Tibial artery (tissue), 4 donors: ENCODE results near the gene MOB3A.

Experiments used
- DNase-seq, 2 donors: peaks; one replicate each; pipeline ENCODE4 v3.0.0-alpha.2; 2019
- H3K27ac ChIP-seq, 2 donors: fragments of 200-600 bp; sonication (generic) in 1 of 2; 1 replicate in 1 of 2; 2 replicates in 1 of 2; pipeline ENCODE4 v1.5.1; 2018 to 2019; ENCODE audit warnings: mild to moderate bottlenecking in 1 of 2
- H3K27me3 ChIP-seq, 2 donors: fragments of 200-600 bp; sonication (generic) in 1 of 2; one replicate each; pipeline versions ENCODE4 v1.5.1 to v1.6.0; 2016 to 2019
- H3K36me3 ChIP-seq, 3 donors: fragments of 200-600 bp; sonication (generic) in 2 of 3; one replicate each; pipeline ENCODE4 v1.5.1; 2016 to 2019; ENCODE audit warnings: mild to moderate bottlenecking in 2 of 3
- H3K4me1 ChIP-seq, 4 donors: fragments of 200-600 bp; sonication (generic) in 2 of 4; 1 replicate in 3 of 4; 2 replicates in 1 of 4; pipeline ENCODE4 v1.5.1; 2016 to 2019
- H3K4me3 ChIP-seq, 2 donors: fragments of 200-600 bp; sonication (generic) in 1 of 2; 1 replicate in 1 of 2; 2 replicates in 1 of 2; pipeline ENCODE4 v1.5.1; 2018 to 2019; ENCODE audit warnings: mild to moderate bottlenecking in 2 of 2
- H3K9me3 ChIP-seq, 3 donors: fragments of 200-600 bp; sonication (generic) in 1 of 3; one replicate each; pipeline ENCODE4 v1.5.1; 2016 to 2019
- intact Hi-C: fragments of 100-400 bp; cut with DNase I; formaldehyde crosslinking; loops from one replicate; pipeline ENCODE4 v1.15.0; 2023; ENCODE audit warnings: low total_unique reads
- TF ChIP-seq, protein P1 (sequence below), 2 experiments: fragments of 200-600 bp in 1 of 2; fragments of 450-650 bp in 1 of 2; IDR thresholded peaks; one replicate each; pipeline ENCODE4 v1.5.1; 2017 to 2019; ENCODE audit warnings: antibody characterized with exemption in 2 of 2, mild to moderate bottlenecking in 1 of 2, moderate library complexity in 1 of 2

The MOB3A gene

DNA sequence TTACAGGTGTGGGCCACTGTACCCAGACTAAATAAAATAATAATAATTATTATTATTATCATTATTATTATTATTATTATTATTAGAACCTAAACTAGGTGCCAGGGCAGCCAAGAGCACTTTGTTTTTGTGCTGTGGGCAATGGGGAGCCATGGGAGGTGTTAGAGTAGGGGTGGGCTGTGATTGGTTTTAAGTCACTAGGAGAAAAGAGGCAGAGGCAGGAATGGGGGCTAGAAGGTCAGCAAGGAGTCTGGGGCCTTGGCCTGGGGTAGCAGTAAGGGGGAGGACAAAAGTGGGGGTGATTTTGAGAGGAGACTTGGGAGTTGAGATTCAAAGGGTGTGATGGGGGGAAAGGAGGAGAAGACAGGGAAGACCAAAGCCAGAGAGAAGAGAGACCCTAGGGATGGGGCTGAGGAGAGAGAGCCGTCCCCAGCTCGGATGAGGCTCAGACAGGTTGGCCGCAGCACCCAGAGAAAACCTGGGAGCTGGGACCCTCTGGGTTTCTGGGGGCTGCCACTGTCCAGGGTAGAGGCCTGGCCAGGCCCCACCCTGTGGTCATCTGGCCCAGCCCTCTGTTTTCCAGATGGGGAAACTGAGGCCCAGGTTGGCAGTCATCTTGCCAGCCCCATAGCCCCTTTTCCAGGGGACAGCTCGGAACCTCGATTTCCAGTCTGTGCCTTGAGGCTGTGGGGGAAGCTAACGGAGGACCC, 62.9 kb downstream of the MOB3A start:
- Histone ChIP-seq H3K27ac (peak overlapping the region; percentile 93 to 95), H3K27me3 (no peaks in the 10 kb centered on the region), H3K4me1 (peaks cover 6 to 45% (median 34%) of the 10 kb centered on the region in 4 donors), H3K9me3 (peaks cover 0 to 7% (median 0%) of the 10 kb centered on the region in 3 donors), H3K4me3 (no peak overlapping the region), H3K36me3 (peaks cover 0 to 6% (median 2%) of the 10 kb centered on the region in 3 donors)
- TF ChIP-seq, protein P1, sequence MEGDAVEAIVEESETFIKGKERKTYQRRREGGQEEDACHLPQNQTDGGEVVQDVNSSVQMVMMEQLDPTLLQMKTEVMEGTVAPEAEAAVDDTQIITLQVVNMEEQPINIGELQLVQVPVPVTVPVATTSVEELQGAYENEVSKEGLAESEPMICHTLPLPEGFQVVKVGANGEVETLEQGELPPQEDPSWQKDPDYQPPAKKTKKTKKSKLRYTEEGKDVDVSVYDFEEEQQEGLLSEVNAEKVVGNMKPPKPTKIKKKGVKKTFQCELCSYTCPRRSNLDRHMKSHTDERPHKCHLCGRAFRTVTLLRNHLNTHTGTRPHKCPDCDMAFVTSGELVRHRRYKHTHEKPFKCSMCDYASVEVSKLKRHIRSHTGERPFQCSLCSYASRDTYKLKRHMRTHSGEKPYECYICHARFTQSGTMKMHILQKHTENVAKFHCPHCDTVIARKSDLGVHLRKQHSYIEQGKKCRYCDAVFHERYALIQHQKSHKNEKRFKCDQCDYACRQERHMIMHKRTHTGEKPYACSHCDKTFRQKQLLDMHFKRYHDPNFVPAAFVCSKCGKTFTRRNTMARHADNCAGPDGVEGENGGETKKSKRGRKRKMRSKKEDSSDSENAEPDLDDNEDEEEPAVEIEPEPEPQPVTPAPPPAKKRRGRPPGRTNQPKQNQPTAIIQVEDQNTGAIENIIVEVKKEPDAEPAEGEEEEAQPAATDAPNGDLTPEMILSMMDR (IDR thresholded peaks at IDR 0.05) = no peak
- intact Hi-C loops = no loop called here
- no peak for DNase-seq

DNA sequence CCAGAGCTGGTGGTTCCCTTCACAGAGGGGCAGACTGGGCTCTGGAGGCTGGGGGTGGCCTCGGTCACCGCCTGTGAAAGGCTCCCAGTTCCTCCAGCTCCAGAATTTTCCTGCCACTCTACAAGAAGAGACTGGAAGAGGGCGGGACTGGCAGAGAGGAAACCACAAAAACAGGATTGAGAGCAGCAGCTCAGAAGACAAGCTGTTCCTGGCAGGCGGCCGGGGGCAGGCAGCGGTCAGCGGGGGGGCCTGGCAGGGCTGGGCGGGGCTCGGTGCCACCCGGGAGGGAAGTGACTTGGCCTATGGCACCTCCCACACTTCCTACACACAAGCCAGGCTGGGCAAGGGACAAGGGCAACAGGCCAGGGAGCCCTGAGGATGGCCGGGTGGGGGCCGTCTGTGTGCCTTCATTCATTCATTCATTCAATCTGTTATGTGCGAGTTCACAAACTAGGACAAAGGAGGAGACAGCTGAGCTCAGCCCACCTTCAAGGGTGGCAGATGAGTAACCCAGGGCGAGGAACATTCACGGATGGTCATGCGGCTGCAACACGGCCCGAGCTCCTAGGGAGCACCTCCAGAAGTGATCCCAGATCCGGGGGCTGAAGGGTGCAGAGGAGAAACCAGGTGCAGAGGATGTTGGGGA, 63.7 kb downstream of the MOB3A start:
- Histone ChIP-seq H3K36me3 (no peaks in the 10 kb centered on the region), H3K27me3 (no peaks in the 10 kb centered on the region), H3K27ac (peak overlapping the region; percentile 93 to 95), H3K4me1 (peaks cover 6 to 53% (median 38%) of the 10 kb centered on the region in 4 donors), H3K9me3 (peaks cover 0 to 7% (median 0%) of the 10 kb centered on the region in 3 donors), H3K4me3 (peak overlapping the region; percentile 22 to 42)
- peak; percentile 97 to 99 for DNase-seq
- intact Hi-C loops = no loop called here
- TF ChIP-seq, protein P1 (IDR thresholded peaks at IDR 0.05) = no peak

DNA sequence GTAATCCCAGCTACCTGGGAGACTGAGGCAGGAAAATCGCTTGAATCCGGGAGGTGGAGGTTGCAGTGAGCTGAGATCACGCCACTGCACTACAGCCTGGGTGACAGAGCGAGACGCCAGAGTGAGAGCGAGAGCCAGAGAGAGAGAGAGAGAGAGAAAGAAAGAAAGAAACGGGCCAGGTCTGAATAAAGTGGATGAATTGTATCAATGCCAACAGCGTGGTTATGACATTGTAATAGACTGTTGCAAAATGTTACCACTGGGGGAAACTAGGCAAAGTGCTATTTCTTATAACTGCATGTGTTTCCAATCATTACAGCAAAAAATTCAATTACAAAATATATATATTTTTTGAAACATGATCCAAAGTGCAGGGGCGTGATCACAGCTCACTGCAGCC, 68.8 kb downstream of the MOB3A start:
- intact Hi-C loops = loop anchor here (2.0 kb wide), 1 partner anchor 41 kb away; no protein-coding TSS in a partner anchor
- Histone ChIP-seq H3K27me3 (no peaks in the 10 kb centered on the region), H3K4me3 (no peak overlapping the region), H3K36me3 (no peaks in the 10 kb centered on the region), H3K27ac (peak overlapping the region in 1 of 2 donors; percentile 1), H3K9me3 (peaks cover 0 to 5% (median 0%) of the 10 kb centered on the region in 3 donors), H3K4me1 (peaks cover 6 to 31% (median 19%) of the 10 kb centered on the region in 4 donors)
- peak in 1 of 2 donors; percentile 42 for DNase-seq
- TF ChIP-seq, protein P1 (IDR thresholded peaks at IDR 0.05) = peak in 1 of 2 experiments; percentile 10

DNA sequence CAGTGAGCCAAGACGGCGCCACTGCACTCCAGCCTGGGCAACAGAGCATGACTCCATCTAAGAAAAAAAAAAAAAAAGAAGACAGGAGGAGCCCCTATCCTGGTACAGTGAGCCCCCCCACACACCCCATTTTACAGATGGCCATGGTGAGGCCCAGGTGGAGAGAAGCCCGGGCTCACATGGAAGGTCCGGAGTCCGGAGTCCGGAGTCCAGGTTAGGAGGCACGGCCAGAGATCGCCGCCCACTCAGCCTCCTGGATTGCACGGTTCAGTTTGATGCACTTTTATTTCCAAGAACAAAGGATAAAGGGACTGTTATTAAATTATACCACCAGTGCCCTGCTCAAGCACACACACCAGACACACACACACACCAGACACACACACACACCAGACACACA, 69.4 kb downstream of the MOB3A start:
- no peaks in the 10 kb centered on the region for H3K27me3 ChIP-seq
- intact Hi-C loops = loop anchor here (2.0 kb wide), 1 partner anchor 42 kb away; no protein-coding TSS in a partner anchor

DNA sequence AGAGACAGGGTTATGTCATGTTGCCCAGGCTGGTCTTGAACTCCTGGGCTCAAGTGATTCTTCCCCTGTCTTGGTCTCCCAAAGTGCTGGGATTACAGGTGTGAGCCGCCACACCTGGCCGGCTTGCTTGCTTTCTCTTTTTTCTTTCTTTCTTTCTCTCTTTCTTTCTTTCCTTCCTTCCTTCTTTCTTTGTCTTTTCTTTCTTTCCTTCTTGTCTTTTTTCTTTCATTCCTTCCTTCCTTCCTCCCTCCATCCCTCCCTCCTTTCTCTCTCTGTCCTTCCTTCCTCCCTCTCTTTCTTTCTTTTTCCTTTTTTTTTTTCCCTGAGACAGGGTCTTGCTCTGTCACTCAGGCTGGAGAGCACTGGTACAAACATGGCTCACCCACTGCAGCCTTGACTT, 73.8 kb downstream of the MOB3A start:
- Histone ChIP-seq H3K4me1 (peaks cover 0 to 6% (median 0%) of the 10 kb centered on the region in 4 donors), H3K9me3 (peaks cover 0 to 5% (median 0%) of the 10 kb centered on the region in 3 donors), H3K27ac (no peak overlapping the region), H3K27me3 (no peaks in the 10 kb centered on the region), H3K4me3 (no peak overlapping the region), H3K36me3 (no peaks in the 10 kb centered on the region)
- TF ChIP-seq, protein P1 (IDR thresholded peaks at IDR 0.05) = no peak
- no peak for DNase-seq
- intact Hi-C loops = no loop called here

More for the DNA sequence above, 69.4 kb downstream of the MOB3A start:
- Histone ChIP-seq H3K4me1 (peaks cover 5 to 26% (median 13%) of the 10 kb centered on the region in 4 donors), H3K27ac (no peak overlapping the region), H3K4me3 (no peak overlapping the region), H3K36me3 (no peaks in the 10 kb centered on the region), H3K9me3 (peaks cover 0 to 5% (median 0%) of the 10 kb centered on the region in 3 donors)
- DNase-seq = no peak
- TF ChIP-seq, protein P1 (IDR thresholded peaks at IDR 0.05) = no peak
